HG03457 (cell line): ENCODE results near the gene PLBD1.

Source experiments
- ATAC-seq: cut with Tn5 transposase; IDR thresholded peaks from one replicate; pipeline ENCODE4 v1.9.1; 2021; ENCODE audit warnings: moderate number of reproducible peaks; ENCODE audit not compliant: unreplicated experiment

Gene PLBD1

DNA sequence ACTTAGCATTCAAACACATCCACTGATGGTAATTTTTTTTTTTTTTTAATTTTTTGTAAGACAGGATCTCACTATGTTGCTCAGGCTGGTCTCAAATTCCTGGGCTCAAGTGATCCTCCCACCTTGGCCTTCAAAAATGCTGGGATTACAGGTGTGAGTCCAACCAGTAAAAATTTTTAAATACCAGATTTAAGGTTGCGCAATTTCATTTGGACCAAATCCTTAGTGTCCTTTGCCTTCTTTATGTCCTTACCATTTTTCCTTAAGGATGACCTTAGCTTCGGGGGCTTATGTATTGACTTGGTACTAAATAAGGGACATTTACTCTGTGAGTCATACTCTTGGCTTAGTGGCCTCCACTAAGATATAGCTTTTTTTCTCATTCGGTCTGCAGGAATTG, 4.1 kb upstream of the PLBD1 start:
- ATAC-seq: no peak

DNA sequence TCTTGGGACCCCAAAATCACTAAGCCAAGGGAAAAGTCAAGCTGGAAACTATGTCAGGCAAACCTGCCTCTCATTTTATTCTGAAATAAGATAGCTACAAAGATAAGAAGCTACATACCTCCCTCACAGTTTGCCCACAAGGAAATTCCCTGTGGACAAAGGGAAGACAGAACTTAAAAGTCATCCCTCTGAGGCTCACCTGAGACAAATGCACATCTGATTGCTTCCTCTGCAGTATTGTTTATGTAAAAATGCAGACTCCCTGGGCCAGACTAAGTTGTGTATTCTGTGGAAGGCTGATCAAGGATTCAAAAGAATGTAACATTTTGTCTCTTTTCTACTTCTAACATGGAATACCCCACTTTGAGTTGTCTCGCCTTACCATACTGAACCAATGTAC, 2.5 kb upstream of the PLBD1 start:
- no peak for ATAC-seq

- ATAC-seq: no peak
Observed at GRCh38 chr12:14564336-14564959, 3.2 kb downstream of the PLBD1 start.

DNA sequence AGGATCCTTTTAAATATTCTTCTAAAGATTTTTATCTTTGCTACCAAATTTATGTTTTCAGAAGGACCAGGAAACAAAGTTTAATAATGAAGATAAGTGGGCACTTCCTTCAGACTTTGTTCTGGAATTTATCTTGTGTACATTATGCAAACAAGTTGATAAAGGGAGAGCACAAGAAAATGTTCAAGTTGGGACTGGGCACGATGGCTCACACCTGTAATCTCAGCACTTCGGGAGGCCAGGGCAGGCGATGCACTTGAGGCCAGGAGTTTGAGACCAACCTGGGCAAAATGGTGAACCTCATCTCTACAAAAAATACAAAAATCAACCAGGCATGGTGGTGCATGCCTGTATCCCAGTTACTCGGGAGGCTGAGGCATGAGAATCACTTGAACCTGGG, 4.6 kb downstream of the PLBD1 start:
- ATAC-seq: no peak

GRCh38 chr12:14562279-14562678, 5.4 kb downstream of the PLBD1 start:
- ATAC-seq: no peak

- no peak for ATAC-seq
Observed at GRCh38 chr12:14561677-14562238, 5.9 kb downstream of the PLBD1 start.

GRCh38 chr12:14560904-14561574, 6.6 kb downstream of the PLBD1 start:
- no peak for ATAC-seq

GRCh38 chr12:14558473-14558959, 9.2 kb downstream of the PLBD1 start:
- ATAC-seq: no peak

- no peak for ATAC-seq
Observed at GRCh38 chr12:14557966-14558365, 9.7 kb downstream of the PLBD1 start.

DNA sequence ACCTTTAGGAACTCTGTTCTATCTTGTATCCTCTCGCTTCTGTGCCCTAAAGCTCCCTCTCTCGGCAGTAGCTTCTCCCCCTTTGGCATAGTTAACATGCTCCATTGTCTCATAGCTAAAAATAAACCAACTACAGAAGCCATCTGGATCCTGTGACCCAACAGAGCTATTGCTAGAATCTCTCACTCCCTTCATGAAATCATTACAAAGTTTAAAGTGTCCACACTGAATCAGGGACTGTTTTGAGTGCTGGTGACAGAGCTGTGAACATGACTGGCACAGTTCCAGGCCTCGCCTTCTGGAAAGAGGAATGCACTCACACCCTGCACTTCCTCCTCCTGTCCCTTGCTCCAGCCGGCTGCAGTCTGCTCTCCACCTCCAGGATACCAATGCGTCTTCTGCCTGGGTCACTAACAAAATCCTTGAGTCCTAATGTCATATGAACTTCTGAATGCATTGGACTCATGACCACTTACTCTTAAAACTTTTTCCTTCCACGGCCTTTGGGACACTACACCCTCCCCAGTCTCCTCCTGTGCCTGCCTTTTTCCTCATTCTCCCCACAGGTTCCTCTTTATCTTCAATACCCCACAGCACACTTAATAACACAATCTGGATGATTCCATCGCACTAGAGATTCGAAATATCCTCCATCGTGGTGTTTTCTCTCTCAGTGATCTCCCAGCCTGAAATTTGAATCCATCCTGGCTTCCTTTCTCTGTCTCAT, 13.2 kb downstream of the PLBD1 start:
- no peak for ATAC-seq

DNA sequence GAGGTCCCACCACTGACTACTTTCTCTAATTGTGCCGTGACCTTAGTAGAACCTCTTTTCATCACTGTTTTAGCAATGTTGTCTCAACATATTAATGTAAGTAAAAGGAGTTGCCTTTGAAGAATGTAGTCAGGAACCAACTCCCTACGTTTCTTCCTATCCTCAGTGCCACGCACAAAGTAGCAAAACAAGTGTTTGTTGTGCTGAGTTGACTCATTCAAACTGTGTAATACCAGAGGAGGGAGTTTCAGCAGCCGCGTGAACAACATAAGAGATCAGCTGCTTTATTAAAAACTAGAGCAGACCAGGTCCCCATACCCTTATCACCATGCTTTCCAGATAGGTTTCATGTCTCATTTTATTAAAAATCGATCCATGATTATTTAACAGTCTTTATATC, 19.1 kb downstream of the PLBD1 start:
- ATAC-seq: no peak

DNA sequence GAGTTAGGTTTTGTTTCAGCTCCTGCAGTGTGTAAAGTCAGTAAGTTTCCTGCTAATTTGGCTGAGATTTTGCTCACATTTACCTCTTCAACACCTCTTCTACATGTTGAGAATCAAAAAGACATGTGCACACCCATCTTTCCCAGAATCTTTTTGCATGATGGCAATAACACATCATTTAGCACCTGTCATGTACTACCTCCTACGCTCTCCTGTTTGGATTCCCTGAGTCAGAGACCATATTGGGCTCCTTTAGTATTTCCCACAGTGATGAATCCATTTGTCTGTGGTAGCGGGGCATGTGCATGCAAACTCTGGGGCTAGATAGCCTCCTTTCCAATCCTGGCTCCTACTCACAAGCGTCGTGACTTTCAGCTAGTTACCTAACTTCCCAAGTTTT, 20.1 kb downstream of the PLBD1 start:
- no peak for ATAC-seq

GRCh38 chr12:14545144-14546124, 22.2 kb downstream of the PLBD1 start:
- ATAC-seq: no peak

DNA sequence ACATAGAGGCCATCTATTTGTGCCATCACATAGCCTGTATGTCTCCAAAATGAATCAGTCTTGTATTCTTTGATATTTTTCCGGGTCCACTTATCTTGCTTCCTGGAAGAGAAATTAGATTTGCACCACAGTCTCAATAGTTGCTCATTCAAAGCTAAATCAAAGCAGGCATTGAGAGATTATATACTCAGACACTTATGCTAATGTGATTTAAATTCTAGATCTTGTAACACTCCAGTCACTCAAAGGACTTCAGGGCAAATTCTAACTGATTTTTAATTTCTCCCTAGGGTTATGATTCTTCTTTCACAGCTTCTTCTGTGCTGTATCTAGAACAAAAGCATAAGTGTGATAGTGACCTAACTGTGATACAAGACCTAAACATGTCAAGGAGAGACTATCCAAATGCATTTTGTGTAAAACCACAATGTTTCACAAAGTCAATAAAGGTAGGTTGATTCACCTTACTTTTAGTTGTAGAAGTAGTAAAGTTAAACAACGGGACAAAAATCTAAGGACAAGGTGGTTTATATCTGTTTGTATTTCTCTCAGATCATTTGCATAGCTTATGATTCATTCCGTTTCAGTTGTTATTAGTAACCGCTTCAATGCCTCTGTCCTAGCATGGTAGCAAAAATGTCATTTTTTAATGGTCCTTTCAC, 26.8 kb downstream of the PLBD1 start:
- ATAC-seq: no peak

- no peak for ATAC-seq
Observed at GRCh38 chr12:14537088-14537487, 30.6 kb downstream of the PLBD1 start.

DNA sequence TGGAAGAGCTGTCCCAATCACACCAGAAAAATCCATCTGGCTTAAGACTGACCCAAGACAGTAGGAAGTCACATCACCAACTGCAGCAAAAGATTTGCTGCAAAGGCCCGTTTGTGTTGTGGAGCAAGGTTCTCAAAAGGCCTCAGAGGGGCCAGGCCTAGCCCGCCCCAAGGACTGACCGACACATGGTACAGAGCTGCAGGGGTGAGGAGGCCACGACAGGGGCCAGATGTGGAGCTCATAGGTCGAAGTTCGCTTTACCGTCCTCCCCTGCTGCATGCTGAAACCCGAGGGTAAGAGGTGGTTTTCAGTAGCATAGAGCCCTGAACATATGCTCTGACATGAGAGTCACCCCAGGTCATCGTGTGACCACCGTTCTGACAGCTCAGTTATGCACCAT, 35.5 kb downstream of the PLBD1 start:
- no peak for ATAC-seq

DNA sequence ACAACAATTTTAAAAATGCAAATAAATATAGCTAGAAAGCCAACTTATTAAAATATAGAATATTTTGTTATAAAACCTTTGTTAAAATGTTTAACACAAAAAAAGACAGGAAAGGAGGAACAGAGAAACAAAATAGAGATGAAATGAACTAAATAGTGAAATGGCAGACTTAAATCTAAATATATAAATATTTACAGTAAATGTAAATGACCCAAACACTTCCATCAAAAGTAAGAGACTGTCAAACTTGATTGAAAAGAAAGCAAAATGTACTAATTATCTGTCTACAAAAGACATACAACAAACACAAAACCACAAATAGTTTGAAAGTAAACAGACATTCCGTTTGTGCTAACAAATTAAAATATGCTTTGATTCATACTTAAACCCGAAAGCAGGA, 41.7 kb downstream of the PLBD1 start:
- no peak for ATAC-seq

DNA sequence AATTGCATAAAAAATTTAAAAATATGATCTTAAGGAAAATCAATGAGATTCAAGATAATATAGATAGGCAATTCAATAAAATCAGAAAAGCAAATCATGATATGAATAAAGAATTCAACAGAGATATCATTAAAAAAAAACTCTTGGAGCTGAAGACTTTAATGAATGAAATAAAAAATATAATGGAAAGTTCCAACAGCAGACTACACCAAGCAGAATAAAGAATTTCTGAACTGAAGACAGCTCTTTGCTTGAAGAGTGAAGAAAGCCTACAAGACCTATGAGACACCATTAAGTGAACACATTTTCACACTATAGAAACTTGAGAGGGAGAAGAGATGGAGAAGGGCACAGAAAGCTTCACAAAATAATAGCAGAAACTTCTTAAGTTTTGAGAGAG, 45.9 kb downstream of the PLBD1 start:
- no peak for ATAC-seq

GRCh38 chr12:14514946-14515345, 52.7 kb downstream of the PLBD1 start:
- ATAC-seq: no peak
